Measurements from ENCODE around the gene HTR1D.
"Not testable (repeated sequence)": the region's sequence is repeated elsewhere in the genome, so short reads cannot be mapped to it uniquely, and the experiment has no call there.

The HTR1D gene, protein sequence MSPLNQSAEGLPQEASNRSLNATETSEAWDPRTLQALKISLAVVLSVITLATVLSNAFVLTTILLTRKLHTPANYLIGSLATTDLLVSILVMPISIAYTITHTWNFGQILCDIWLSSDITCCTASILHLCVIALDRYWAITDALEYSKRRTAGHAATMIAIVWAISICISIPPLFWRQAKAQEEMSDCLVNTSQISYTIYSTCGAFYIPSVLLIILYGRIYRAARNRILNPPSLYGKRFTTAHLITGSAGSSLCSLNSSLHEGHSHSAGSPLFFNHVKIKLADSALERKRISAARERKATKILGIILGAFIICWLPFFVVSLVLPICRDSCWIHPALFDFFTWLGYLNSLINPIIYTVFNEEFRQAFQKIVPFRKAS

GRCh38 chr1:23217421-23218115, at the start of gene HTR1D:
TSS of gene HTR1D (minus strand) at chr1:23217502. CDS start at chr1:23194219, 23,283 bp downstream.
- no peak for DNase-seq (ENCODE audit: insufficient read length, low spot score)
- FAIRE-seq = no peak
- TF ChIP-seq CTCF (IDR thresholded peaks at IDR 0.05; ENCODE audit: insufficient read depth, missing control alignments) = no peak

DNA sequence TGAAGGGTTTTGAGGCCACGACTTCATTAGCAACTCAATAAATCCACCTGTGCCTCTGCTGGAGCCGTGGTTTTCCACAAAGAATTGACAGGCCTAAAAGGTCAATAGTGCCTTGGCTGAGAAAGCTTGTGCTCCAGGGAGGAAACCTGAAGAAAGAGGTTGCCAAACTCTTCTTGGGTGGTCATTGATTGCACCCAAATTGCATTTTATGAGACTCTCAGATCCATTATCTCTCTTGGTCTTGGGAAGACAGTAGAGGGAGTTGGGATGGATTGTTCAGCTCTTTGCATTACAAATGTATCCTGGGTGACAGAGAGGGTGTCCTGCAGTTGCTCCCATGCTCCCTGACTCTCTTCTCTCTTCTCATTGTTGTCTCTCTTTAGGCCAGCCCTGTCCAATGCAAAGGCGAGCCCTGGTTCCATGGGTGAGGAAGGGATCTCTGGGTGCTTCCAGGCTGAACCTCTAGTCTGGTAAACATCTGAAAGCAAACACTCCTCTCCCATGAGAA, 46.1 kb upstream of the HTR1D start:
- TF ChIP-seq CTCF (IDR thresholded peaks at IDR 0.05; ENCODE audit: insufficient read depth, missing control alignments) = no peak
- FAIRE-seq = no peak
- no peak for DNase-seq (ENCODE audit: insufficient read length, low spot score)

DNA sequence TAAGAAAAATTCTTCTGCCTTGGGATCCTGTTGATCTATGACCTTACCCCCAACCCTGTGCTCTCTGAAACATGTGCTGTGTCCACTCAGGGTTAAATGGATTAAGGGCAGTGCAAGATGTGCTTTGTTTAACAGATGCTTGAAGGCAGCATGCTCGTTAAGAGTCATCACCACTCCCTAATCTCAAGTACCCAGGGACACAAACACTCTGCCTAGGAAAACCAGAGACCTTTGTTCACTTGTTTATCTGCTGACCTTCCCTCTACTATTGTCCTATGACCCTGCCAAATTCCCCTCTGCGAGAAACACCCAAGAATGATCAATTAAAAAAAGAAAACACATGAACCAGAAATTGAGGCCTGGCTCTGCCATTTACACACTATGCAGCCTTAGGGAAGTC, 40.8 kb upstream of the HTR1D start:
- FAIRE-seq; DNase-seq (ENCODE audit: insufficient read length, low spot score): not testable (repeated sequence)

GRCh38 chr1:23257371-23257770, 40.1 kb upstream of the HTR1D start:
- not testable (repeated sequence) for FAIRE-seq; DNase-seq (ENCODE audit: insufficient read length, low spot score)

DNA sequence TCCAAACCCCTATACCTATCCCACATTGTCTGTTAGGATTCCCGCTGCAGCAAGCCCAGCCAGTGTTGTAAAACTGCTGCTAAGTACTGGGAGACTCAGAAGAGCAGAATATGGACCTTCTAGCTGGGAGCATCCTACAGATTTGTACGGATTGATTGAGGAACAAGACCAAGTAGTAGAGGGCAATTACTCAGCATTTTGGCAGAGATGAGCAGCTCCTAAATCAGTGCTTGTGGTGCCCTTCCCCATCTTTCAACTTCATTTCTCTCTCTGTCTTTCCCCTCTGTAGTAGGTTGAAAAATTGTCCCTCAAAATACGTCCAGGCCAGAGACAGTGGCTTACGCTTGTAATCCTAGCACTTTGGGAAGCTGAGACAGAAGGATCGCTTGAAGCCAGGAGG, 37.3 kb upstream of the HTR1D start:
- TF ChIP-seq CTCF (IDR thresholded peaks at IDR 0.05; ENCODE audit: insufficient read depth, missing control alignments) = no peak
- DNase-seq (ENCODE audit: insufficient read length, low spot score) (no peak), FAIRE-seq (no peak)

- TF ChIP-seq CTCF (IDR thresholded peaks at IDR 0.05; ENCODE audit: insufficient read depth, missing control alignments) = no peak
- DNase-seq (ENCODE audit: insufficient read length, low spot score) (no peak), FAIRE-seq (no peak)
Measured at GRCh38 chr1:23251812-23252211, 34.5 kb upstream of the HTR1D start.

DNA sequence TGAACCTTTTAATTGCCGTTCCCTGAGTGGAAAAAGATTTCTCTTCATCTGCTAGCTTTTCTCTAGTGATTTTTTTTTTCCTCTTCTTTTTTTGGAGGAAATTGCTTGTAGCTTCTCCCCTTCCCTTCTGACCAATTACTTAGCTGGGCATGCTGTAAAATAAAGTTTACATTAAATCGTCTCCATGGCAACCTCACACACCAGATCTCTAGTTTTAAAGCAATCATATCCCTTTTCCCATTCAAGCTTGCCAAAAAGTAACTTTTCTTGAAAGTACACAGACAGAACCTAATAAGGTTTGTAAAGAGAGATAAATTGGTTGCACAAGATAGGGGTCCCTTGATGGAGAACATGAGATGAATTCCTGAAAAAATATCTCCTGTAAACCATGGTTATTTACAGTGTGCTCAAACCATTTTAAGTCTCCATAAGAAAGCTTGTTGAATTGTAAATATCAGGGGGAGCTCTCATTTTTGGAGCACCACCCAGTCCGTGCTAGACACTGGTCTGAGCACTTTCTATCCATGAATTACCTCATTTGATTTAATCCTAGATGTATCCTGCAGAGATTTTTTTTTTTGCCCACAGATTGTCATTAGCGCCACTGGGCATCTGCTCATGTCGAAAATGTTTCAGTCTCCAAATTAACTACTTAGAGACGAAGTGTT, 32.6 kb upstream of the HTR1D start:
- no peak for TF ChIP-seq CTCF (IDR thresholded peaks at IDR 0.05; ENCODE audit: insufficient read depth, missing control alignments)
- FAIRE-seq = no peak
- no peak for DNase-seq (ENCODE audit: insufficient read length, low spot score)

GRCh38 chr1:23247276-23247675, 30.0 kb upstream of the HTR1D start:
- FAIRE-seq = no peak
- TF ChIP-seq CTCF (IDR thresholded peaks at IDR 0.05; ENCODE audit: insufficient read depth, missing control alignments) = no peak
- DNase-seq (ENCODE audit: insufficient read length, low spot score) = no peak
